ENCODE measurements around the gene FYB1. TPM values are rescaled to one million over a fixed set of nuclear protein-coding genes. Genes with fewer than 3 reads are reported as not detected.

Gene FYB1
- total RNA-seq, 1 experiment from 2014 or later: not detected

GRCh38 chr5:39208471-39208870, 10.9 kb downstream of the FYB1 start:
- no CpG with 5 or more reads among the region's 8 CpGs for WGBS (ENCODE audit: extremely low coverage, insufficient read length, low lambda C conversion rate)
- no peak overlapping the region for H3K56ac ChIP-seq (ENCODE audit: insufficient read length, low read depth, low read length)

More at GRCh38 chr5:39208471-39208870, 10.9 kb downstream of the FYB1 start:
- no peaks in the 10 kb centered on the region for H3K79me1 ChIP-seq (ENCODE audit: insufficient read depth, low read depth, low read length, poor library complexity, severe bottlenecking)
- no peak overlapping the region for H2BK5ac ChIP-seq (ENCODE audit: insufficient read length, low read length)
- H3K14ac ChIP-seq (ENCODE audit: insufficient read depth, low read length): no peak overlapping the region
- H3K27ac Mint-ChIP-seq: no peak overlapping the region
- H4K8ac ChIP-seq (replicated peaks; ENCODE audit: insufficient read length, low read depth, low read length): no peak overlapping the region
- no peaks in the 10 kb centered on the region for H3K27me3 Mint-ChIP-seq (ENCODE audit: low read depth)
- no peak overlapping the region for H3K4me3 Mint-ChIP-seq
- H3K23ac ChIP-seq (ENCODE audit: insufficient read length, low read depth, low read length): no peak overlapping the region
- H3K9me3 Mint-ChIP-seq: no peaks in the 10 kb centered on the region; a peak in 1 of 5 replicates
- no peaks in the 10 kb centered on the region for H3K23me2 ChIP-seq (ENCODE audit: insufficient read length, low read depth, low read length, poor library complexity, severe bottlenecking)
- H3K4me1 ChIP-seq (ENCODE audit: insufficient read depth, low read length): no peaks in the 10 kb centered on the region; the same call in 1 of the 2 replicates
- no peak overlapping the region for H2BK20ac ChIP-seq (ENCODE audit: low read depth, low read length, poor library complexity, severe bottlenecking)
- H4K91ac ChIP-seq (ENCODE audit: insufficient read length, low read depth, low read length): no peak overlapping the region
- no peak for TF ChIP-seq CTCF (conservative IDR thresholded peaks at IDR 0.05)
- no peaks in the 10 kb centered on the region; a peak in 1 of 7 replicates for H3K36me3 Mint-ChIP-seq (ENCODE audit: insufficient read depth in 1 of 3, low read depth in 3 of 3)
- no peak overlapping the region for H2BK15ac ChIP-seq (ENCODE audit: low read depth, low read length)
- no peak overlapping the region for H4K5ac ChIP-seq (ENCODE audit: insufficient read length, low read depth, low read length)
- DNase-seq: no peak
- H2AFZ ChIP-seq (ENCODE audit: low read length): peak overlapping the region; percentile 22
- H3K18ac ChIP-seq (ENCODE audit: insufficient read length, low read depth, low read length): no peak overlapping the region
- H2BK120ac ChIP-seq (ENCODE audit: low read depth, low read length, poor library complexity, severe bottlenecking): no peak overlapping the region
- no peak overlapping the region for H3K4ac ChIP-seq (ENCODE audit: low read depth, low read length)
- no peak overlapping the region for H3T11ph ChIP-seq (ENCODE audit: low read length)
- peaks cover 4 to 5% of the 10 kb centered on the region in 2 experiments; a peak in 3 of 4 replicates for H3K4me1 Mint-ChIP-seq
- H3K4me2 ChIP-seq (ENCODE audit: insufficient read depth, insufficient read length, low read length): no peak overlapping the region
- H3K27ac ChIP-seq (ENCODE audit: insufficient read length, low read depth, low read length): no peak overlapping the region
- no peaks in the 10 kb centered on the region for H3K27me3 ChIP-seq (ENCODE audit: insufficient read depth, low read length)
- H2AK5ac ChIP-seq (ENCODE audit: insufficient read length, low read length): no peak overlapping the region
- H4K20me1 ChIP-seq (ENCODE audit: control insufficient read depth, insufficient read depth, insufficient read length): no peaks in the 10 kb centered on the region
- H3K9ac ChIP-seq (ENCODE audit: extremely low read depth, insufficient read length, low read length): no peak overlapping the region
- no peaks in the 10 kb centered on the region for H3K9me3 ChIP-seq (ENCODE audit: control insufficient read depth, low read depth, low read length)
- H2BK12ac ChIP-seq (ENCODE audit: insufficient read length, low read depth, low read length): no peak overlapping the region
- H3K79me2 ChIP-seq (ENCODE audit: insufficient read depth, low read length): no peaks in the 10 kb centered on the region

Measured in H9 (cell line).